IPS-18a (cell line): ENCODE results near the gene VWC2.

Source experiments
- H3K27ac ChIP-seq: one replicate; pipeline ENCODE4 v1.5.1; 2013; ENCODE audit warnings: low read length
- H3K27me3 ChIP-seq: one replicate; pipeline ENCODE4 v1.6.1; 2013; ENCODE audit warnings: mild to moderate bottlenecking, low read length; ENCODE audit not compliant: control insufficient read depth, insufficient read depth
- H3K36me3 ChIP-seq: one replicate; pipeline ENCODE4 v1.6.1; 2013; ENCODE audit warnings: low read depth, low read length; ENCODE audit not compliant: control insufficient read depth
- H3K4me1 ChIP-seq: one replicate; pipeline ENCODE4 v1.6.1; 2013; ENCODE audit warnings: low read depth, low read length; ENCODE audit not compliant: control insufficient read depth
- H3K4me3 ChIP-seq: one replicate; pipeline ENCODE4 v1.5.1; 2013; ENCODE audit warnings: low read length
- H3K9ac ChIP-seq: one replicate; pipeline ENCODE4 v1.6.1; 2013; ENCODE audit warnings: mild to moderate bottlenecking, low read length, moderate library complexity
- H3K9me3 ChIP-seq: one replicate; pipeline ENCODE4 v1.6.1; 2013; ENCODE audit warnings: low read depth, low read length; ENCODE audit not compliant: control insufficient read depth

The VWC2 gene

GRCh38 chr7:49892481-49892880, 119.0 kb downstream of the VWC2 start:
- Histone ChIP-seq H3K9me3 (no peaks in the 10 kb centered on the region), H3K27me3 (no peaks in the 10 kb centered on the region), H3K36me3 (no peaks in the 10 kb centered on the region), H3K27ac (no peak overlapping the region), H3K4me1 (peaks cover 4% of the 10 kb centered on the region), H3K9ac (no peak overlapping the region), H3K4me3 (no peak overlapping the region)

GRCh38 chr7:49893131-49893530, 119.7 kb downstream of the VWC2 start:
- H3K9ac ChIP-seq: no peak overlapping the region

GRCh38 chr7:49894543-49894942, 121.1 kb downstream of the VWC2 start:
- Histone ChIP-seq H3K36me3 (no peaks in the 10 kb centered on the region), H3K27me3 (no peaks in the 10 kb centered on the region), H3K4me1 (peaks cover 4% of the 10 kb centered on the region), H3K4me3 (no peak overlapping the region), H3K27ac (no peak overlapping the region), H3K9me3 (no peaks in the 10 kb centered on the region), H3K9ac (no peak overlapping the region)

More at GRCh38 chr7:49893131-49893530, 119.7 kb downstream of the VWC2 start:
- Histone ChIP-seq H3K4me3 (no peak overlapping the region), H3K36me3 (no peaks in the 10 kb centered on the region), H3K27me3 (no peaks in the 10 kb centered on the region), H3K4me1 (peaks cover 4% of the 10 kb centered on the region), H3K9me3 (no peaks in the 10 kb centered on the region), H3K27ac (no peak overlapping the region)

GRCh38 chr7:49911909-49912308, 138.5 kb downstream of the VWC2 start:
- Histone ChIP-seq H3K27me3 (no peaks in the 10 kb centered on the region), H3K9me3 (no peaks in the 10 kb centered on the region), H3K4me1 (no peaks in the 10 kb centered on the region), H3K36me3 (no peaks in the 10 kb centered on the region), H3K27ac (no peak overlapping the region), H3K9ac (no peak overlapping the region), H3K4me3 (no peak overlapping the region)

GRCh38 chr7:49926720-49927119, 153.3 kb downstream of the VWC2 start:
- Histone ChIP-seq H3K36me3 (no peaks in the 10 kb centered on the region), H3K9me3 (peaks cover 15% of the 10 kb centered on the region), H3K9ac (no peak overlapping the region), H3K4me1 (no peaks in the 10 kb centered on the region), H3K27me3 (no peaks in the 10 kb centered on the region), H3K27ac (no peak overlapping the region), H3K4me3 (no peak overlapping the region)

GRCh38 chr7:49927631-49928030, 154.2 kb downstream of the VWC2 start:
- no peak overlapping the region for H3K4me3 ChIP-seq
- no peaks in the 10 kb centered on the region for H3K36me3 ChIP-seq
- H3K9me3 ChIP-seq: peaks cover 17% of the 10 kb centered on the region
- no peak overlapping the region for H3K9ac ChIP-seq
- no peaks in the 10 kb centered on the region for H3K4me1 ChIP-seq
- H3K27ac ChIP-seq: no peak overlapping the region
- no peaks in the 10 kb centered on the region for H3K27me3 ChIP-seq

GRCh38 chr7:49928787-49929186, 155.3 kb downstream of the VWC2 start:
- Histone ChIP-seq H3K27me3 (no peaks in the 10 kb centered on the region), H3K27ac (no peak overlapping the region), H3K4me1 (no peaks in the 10 kb centered on the region), H3K9me3 (peaks cover 17% of the 10 kb centered on the region), H3K4me3 (no peak overlapping the region), H3K9ac (no peak overlapping the region), H3K36me3 (no peaks in the 10 kb centered on the region)

- no peaks in the 10 kb centered on the region for H3K4me1 ChIP-seq
- no peak overlapping the region for H3K9ac ChIP-seq
- H3K27ac ChIP-seq: no peak overlapping the region
- no peaks in the 10 kb centered on the region for H3K27me3 ChIP-seq
- H3K9me3 ChIP-seq: peaks cover 17% of the 10 kb centered on the region
- H3K36me3 ChIP-seq: no peaks in the 10 kb centered on the region
- H3K4me3 ChIP-seq: no peak overlapping the region
These were observed 158.2 kb downstream of the VWC2 start for GRCh38 chr7:49931627-49932026.

- no peak overlapping the region for H3K27ac ChIP-seq
- H3K9ac ChIP-seq: no peak overlapping the region
- H3K36me3 ChIP-seq: no peaks in the 10 kb centered on the region
- no peaks in the 10 kb centered on the region for H3K27me3 ChIP-seq
- no peak overlapping the region for H3K4me3 ChIP-seq
- peaks cover 4% of the 10 kb centered on the region for H3K9me3 ChIP-seq
- H3K4me1 ChIP-seq: no peaks in the 10 kb centered on the region
These were observed 164.2 kb downstream of the VWC2 start for GRCh38 chr7:49937608-49938007.
